GOT3 (cell line): Measurements from ENCODE around the gene OSGIN1.
"Not testable (repeated sequence)": the region's sequence is repeated elsewhere in the genome, so short reads cannot be mapped to it uniquely, and the experiment has no call there.

Source experiments
- DNase-seq: peaks from one replicate; lab custom pipeline; 2025; ENCODE audit warnings: mixed read lengths; lab: John Stamatoyannopoulos, UW

Gene OSGIN1

DNA sequence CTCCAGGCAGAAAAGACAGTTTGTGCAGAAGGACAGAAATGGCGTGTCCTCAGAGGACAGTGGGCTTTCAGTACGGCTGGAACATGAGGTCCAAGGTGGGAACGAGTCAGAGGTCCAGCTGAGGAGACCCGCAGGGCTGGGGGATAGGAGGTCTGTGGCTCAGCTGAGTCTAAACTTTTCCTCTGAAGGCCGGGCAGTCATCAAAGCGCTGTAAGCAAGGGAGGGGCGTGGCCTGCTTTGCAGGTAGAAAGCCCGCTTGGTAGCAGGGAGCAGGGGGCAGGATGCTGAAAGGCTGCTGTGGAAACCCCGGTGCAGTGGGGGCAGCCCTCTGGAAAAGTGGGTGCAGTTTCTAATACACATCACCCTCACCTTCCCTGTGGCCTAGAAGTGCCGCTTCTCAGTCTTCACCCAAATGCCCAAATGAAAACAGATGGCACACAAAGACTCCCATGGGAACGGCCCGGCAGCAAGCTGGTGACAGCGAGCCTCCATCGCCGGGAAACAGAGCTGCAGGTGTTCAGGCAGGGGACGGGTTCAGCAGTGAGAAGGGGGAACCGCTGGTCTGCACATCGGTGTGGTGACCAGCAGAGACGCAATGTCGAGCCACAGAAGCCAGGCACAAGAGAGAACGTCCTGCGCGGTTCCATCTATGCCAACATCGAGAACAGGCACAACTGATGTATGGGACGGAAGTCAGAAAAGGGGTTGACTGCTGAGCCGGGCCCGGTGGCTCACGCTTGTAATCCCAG lies 12.2 kb upstream of the OSGIN1 start:
- no peak for DNase-seq

DNA sequence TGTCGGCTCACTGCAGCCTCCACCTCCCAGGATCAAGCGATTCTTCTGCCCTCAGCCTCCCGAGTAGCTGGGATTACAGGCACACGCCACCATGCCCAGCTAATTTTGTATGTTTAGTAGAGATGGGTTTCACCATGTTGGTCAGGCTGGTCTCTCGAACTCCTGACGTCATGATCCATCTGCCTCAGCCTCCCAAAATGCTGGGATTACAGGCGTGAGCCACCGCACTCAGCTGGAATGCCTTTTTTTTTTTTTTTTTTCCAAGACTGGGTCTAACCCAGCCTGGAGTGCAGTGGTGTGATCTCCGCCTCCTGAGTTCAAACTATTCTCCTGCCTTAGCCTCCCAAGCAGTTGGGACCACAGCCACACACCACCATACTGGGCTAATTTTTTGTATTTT lies 11.5 kb upstream of the OSGIN1 start:
- not testable (repeated sequence) for DNase-seq

DNA sequence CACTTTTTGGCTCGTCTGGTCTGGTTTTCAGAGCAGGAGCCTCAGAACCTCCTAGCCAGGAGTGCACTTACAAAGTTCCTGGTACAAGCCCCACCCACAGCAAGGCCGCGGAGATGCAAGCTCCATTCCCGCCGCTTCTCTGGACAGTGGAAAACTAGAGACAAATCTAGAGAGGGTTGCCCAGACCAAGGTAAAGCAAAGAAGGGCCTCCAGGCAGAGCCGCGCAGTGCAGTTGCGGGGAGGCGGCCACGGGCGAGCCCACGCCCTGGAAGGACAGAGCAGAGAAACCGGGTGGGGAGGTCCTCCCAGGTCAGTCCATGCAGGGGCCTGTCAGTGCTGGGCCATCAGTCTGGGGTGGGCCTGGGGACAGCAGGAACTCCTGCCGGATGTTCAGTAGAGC lies 11.0 kb upstream of the OSGIN1 start:
- DNase-seq = no peak

DNA sequence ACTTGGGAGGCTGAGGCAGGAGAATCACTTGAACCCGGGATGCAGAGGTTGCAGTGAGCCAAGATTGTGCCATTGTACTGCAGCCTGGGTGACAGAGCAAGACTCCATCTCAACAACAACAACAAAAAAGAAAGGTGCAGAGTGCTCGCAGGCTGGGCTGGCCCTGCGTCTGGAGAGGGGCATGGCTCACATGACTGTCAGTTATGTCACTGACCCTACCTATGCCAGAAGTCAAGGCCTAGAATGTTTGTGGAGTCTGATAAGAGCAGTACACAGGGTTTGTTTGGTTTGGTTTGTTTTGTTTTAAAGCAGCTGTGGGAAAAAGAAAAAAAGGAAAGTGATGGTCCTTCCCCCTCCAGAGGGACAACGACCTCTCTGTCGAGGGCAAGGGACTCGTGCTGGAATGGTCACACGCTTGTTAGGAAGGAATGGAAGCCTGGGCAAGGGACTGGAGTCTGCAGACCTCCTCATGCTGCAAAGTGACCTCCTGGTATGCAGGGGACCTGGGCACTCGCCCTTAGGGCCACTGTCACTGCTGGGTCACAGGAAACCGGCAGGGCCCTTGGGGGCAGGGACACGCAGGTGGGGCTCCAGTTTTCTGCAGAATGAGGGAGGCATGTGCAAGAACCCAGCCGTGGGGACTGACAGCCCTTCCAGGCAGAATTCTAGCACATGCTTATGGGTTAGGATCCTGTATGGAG lies 10.1 kb upstream of the OSGIN1 start:
- no peak for DNase-seq

DNA sequence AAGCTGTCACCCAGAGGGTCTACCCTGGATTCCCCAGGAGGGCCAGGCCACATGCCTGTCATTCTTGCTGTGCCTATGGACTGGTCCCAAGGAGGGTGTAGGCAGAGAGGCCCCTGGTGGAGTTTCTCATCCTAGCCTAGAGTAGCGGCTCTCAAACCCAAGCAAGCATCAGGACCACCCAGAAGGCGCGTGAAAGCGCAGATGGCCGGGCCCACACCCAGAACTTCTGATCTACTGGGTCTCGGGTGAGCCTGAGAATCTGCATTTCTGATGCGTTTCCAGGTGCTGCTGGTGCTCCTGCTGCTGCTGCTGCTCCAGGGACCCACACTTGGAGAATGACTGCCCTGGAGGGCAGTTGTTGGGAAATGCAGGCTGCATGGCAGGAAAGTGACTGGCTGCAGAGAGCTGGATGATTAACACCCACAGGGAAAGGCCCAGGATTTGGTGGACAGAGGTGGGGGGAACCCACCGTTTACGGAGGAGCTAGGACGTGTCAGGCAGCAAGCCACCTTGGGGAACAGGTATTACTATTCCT lies 9.5 kb upstream of the OSGIN1 start:
- DNase-seq = no peak

DNA sequence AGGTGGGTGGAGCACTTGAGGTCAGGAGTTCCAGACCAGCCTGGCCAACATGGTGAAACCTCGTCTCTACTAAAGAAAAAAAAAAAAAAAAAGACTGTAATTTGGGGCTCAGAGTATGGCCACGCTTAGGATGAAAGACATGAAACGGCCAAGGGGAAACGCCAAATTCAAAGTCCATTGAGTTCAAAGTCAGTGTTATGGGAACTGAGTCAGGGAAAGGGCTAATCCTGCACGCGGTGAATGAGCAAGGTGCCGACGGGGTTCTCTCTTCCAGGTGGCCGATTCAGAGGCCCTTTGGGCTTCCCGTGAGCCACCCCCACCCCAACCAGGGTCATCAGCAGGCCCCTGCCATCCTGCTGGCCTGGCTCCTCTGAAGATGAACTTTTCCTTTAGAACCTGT lies 7.5 kb upstream of the OSGIN1 start:
- DNase-seq = no peak

DNA sequence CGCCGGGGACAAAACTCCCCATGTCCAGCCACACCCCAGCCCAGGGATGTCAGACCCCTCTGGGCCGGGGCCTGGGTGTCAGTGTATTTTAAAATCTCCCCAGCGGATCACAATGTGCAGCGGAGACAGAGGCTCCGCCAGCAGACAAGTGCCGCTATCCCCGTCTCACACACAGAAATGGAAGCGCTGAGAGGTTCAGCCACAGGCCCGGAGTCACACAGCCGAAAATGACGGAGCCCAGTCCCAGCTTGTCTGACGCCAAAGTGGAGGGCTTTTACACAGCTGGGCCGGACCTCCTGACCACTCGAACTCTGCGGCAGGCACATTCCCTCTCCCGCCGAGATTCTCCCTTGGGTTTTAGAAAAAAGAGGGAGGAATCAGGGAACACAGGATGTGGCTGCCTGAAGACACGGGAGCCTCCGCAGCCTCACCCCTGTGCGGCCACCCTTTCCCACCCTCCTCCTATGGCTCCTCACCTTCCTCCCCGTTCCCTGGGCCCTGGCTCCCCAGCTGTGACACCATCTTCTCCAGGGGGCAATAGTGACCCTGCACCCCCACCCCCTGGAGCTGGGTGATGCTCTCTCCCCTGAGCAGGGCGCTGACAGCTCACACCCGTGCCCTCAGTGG lies 6.8 kb upstream of the OSGIN1 start:
- no peak for DNase-seq

DNA sequence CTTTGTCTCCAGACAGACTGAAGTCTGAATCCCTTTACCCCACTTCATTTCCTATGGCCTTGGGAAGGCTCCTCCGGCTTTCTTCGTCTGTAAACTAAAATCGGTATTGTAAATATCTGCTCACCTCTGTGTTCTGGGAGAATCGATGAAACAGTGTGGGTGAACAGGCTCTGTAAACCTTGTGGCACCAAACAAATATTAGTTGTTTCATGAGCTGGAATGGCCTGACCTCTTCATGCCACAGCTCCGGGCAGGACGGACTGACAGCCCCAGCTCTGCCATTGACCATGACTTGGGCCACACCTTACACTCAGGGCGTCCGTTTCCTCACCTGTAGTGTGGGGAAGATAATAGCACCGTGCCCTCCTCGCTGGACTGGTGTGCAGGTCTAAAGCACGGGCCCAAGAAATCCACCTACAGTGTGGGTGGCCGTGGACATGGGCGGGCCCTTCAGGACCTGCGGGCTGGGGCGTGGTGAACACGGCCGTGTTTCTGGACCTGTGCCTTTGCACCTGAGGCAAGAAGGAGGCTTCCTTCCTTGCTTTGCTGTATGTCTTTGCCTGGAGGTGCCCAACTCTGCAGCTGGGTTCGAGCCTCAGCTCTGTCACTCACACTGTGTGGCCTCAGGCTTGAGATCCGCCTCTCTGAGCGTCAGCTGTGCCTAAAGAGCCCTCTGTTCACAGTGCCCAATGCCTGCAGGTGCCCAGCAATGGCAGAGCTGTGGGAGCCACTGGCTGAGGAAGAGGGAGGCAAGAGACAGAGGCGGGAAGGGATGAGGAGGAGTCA lies 6.1 kb upstream of the OSGIN1 start:
- DNase-seq = no peak

DNA sequence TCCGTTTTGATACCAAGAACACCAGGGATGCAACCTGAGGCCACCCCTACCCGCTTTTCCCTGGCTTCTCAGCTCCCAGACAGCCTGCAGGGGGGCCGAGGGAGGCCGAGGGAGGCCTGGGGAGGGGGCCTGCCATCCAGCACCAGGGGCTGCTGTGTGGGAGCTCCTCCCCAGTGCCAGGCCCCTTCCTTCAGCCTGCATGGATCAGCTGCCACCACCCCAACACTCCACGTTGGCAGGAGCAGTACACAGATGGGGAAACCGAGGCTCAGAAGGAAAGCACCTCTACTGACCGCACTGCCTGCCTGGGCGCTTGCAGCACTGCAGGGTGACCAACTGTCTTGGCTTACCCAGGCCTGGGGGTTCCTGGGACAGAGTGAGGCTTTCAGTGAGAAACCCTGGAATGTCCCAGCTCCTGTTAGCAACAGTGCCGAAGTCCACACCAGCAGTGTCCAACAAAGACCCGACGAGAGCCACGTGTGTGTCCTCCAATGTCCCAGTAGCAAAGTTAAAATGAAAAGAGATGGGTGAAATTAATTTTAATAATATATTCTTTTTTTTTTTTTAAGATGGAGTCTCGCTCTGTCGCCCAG lies 5.3 kb upstream of the OSGIN1 start:
- no peak for DNase-seq

DNA sequence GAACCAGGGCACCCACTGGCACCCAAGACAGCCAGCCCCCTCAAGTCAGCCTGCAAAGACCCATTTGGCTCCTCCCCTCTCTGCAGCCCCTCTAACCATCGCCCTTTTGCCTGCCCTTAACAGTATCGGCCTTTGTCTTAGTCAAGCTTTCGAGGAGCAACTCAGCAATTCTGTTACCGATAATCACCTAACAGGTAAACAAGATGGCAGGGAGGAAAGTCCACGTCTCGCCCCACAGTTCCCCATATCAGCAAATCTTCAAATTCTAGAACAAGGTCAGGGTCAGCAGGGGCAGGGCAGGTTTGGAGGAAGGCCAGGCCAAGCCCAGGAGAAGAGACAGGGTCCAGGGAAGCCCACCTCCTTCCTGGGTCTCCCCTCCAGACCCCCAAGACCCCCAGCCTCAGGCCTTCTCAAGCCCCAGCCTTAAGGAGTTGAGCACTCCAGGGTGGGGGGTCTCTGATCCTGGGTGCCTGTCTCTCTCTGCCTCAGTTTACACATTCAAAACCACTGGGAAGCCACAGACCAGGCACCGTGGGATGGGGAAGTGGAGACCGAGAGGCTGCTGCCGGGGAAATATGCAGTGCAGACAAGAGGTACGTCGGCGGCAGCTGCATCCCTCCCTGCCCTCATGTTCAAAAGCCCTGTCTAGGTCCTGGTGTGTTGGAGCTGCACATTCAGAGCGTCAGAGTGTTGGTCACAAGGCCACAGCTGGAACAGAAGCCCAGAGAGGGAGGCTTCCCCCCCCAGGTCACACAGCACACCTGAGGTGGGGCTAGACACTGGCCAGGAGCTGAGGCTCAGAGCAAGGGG lies 3.9 kb upstream of the OSGIN1 start:
- no peak for DNase-seq

DNA sequence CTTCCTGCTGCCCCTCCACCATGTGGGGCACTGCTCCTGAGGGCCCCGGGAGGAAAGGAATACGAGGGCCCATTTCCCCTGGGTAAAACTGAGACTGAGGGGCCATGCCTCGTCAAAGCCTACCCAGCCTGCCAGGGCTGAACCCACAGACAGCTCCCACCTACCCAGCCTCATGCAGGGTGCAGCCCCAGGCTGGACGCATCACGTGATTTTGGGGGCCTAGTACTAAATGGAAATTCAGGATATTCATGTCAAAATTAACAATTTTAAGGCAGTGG lies 3.4 kb upstream of the OSGIN1 start:
- no peak for DNase-seq

DNA sequence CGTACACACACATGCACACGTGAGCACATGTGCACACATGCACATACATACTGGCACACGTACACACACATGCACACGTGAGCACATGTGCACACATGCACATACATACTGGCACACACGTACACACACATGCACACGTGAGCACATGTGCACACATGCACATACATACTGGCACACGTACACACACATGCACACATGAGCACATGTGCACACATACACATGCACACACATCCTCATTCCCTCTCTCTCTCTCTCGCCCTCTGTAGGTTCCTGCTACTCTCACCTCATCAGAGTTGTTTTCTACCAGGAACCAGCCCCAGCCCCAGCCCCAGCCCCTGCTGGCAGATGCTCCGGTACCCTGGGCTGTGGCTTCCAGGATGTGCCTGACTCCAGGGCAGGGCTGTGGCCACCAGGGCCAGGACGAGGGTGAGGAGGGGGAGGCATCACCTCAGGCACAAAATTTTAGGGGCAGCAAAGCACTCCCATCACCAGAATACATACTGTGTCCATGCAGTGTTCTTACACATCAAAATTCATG lies 2.1 kb upstream of the OSGIN1 start:
- DNase-seq = not testable (repeated sequence)

DNA sequence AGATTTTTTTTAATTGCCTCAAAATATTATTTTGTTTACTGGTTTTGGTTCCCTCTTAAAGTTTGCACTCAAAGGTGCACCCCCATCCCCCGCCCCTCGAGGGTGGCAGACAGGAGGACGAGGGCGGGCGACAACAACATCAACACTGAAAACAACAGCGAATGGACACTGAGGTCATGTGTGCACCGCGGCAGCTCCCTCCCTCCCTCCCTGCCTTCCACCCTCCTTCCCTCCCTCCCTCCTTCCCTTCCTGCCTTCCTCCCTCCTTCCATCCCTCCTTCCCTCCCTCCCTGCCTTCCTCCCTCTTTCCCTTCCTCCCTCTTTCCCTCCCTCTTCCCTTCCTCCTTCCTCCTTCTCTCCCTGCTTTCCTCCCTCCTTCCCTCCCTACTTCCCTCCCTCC lies 1.5 kb upstream of the OSGIN1 start:
- DNase-seq = no peak

DNA sequence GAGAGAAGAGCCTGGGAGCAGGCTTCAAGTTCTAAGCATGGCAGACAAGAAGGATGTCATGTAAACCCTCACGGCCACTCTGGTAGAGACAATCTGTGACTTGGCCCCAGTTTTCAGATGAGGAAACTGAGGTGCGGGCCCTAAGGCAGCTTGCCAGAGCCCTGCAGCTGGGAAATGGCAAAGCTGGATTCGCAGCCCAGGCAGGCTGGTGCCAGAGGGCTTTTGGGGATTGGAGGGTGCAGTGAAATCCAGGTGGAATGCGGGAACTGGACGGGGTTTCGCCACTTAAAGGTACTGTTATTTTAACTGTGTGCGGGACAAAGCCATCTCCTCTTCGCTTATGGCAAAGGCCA lies 477 bp upstream of the OSGIN1 start:
- no peak for DNase-seq

DNA sequence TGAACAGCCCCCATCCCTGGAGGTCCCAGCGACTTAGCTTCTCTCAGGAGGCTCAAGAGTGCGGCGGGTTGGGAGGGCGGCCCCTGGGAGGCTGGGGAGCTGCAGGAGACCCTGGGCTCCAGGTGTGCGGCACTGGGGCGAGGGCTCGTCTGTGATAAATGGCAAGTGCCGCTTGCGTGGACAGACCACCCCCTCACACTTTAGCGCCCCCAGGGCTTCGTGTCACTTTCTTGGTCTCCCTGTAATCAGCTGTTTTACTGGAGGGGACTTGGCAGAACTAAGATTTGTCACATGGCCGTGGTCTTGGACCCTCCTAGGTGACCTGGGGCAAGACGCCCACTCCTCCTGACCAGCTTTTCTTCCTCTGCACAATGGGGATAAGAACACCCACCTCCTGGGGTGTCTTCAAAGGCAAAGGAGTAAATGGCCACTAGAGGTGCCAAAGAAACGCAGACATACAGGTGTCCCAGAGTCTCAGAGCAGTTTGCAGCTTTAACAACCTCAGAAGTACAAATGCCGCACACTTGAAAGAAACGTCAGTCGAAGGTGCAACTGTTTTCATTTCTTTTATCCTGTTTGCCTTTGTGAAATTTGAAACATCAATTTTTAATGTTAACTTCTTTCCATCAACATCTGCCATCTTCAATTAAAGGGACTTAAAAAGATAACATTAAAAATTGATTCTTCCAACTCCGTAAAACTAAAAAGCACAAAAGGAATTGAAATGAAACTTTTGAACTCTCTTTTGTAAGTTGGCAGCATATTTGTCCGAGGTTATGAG lies 946 bp downstream of the OSGIN1 start:
- DNase-seq = no peak

DNA sequence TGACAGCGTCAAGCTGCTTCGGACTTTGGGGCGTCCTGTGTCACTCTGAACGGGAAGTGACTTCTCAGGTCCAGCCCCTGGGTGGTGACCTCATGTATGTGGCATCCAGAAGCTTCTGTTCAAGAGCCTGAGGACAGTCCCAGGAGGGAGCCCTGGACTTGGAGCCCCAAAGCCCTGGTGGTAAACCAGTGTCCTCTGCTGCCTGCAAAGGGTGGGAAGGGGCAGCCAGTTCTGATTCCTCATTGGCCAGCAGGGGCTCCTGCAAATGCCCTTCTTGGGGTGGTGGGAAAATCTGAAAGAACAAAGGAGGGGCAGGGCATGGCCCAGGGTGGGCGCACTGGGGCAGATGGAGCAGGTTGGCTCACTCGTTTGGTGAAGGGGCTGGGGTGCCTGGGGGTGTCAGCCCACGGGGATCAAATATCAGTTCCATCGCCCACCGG lies 1.6 kb downstream of the OSGIN1 start:
- DNase-seq = no peak

DNA sequence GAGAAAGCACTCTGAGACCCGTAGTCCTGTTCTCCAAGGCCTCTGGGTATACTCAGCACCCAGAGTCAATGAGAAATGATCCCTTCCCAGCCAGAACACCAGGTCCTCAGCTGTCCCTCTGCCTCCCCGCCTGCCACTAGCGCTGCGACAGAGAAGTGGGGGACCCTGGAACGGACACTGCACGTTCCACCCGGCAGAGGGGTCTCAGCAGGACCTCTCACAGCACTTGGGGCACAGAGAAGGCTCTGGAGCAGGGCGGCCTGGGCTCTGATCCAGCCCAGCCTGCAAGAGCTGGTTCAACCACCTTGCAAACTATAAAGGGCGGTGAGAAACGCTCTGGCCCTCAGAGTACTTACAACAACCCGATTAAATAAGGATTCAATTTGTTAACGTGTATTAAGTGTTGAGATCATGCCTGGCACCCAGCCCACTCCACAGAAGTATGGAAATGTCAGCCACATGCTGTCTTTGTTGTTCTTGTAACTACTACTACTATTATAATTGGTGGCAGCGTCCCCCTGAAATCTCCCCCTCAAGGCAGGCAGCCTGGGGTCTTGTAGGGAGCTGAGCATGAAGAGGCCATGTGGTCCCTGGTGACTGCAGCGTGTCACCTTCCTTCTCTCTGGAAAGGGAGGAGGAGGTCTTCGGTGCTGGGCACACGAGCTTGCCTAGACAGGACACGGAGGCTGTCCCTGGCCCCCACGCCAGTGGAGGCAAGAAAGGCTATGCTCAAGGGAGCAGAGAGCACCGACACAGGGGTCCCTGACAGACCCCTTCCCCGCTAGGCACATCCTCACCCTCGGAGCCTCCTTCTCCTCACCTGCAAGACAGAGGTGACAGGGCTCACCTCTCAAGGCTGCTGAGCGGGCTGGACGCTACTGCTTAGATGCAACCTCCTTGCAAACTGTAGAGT lies 2.4 kb downstream of the OSGIN1 start:
- no peak for DNase-seq

DNA sequence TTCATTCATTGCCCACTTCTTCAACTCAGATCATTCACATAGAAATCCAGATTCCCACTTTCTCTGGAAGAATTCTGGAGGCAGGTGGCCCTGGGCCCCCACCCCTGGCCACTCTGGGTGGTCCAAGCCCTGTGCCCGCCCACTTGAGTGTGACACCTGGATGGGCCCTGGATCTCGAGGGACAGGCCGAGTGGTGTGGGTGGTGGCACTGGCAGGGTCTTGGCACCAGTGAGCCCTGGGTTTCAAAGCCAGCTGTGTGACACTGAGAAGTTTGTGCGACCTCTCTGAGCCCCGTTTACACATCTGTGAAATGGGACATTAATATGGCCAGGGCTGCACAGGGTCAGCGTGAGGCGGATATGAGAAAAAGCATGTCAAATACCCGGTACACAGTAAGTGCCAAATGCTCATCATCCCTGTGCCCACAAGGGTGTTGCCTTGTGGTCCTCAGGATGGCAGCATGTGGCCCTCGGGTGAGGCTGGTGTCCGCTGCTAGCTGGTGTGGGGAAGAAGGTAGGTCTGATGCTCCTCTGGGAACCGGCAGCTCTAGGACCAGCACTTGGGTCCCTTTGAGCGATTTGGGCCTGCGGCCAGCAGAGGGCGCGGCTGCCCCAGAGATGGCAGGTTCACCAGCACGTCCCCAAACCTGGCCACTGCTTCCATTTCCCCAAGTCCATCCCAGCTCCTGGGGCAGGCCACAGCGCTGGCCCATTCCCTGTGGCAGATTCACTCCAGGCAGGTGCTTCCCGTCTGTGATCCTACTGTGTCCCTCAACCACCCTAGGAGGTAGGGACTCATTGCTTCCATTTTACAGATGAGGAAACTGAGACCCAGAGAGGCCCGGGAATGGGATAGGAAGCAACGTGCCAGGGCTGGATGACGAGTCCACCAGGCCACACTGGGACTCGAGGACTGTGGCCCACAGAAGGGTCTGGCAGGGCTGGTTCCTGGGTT lies 3.6 kb downstream of the OSGIN1 start:
- peak; percentile 13 for DNase-seq
